ENCODE data around the gene WIPF1.
"Not testable (repeated sequence)": the region's sequence is repeated elsewhere in the genome, so short reads cannot be mapped to it uniquely, and the experiment has no call there.

WIPF1 gene

GRCh38 chr2:174554529-174555150 is 43.0 kb downstream of the WIPF1 start:
- H3K4me3 ChIP-seq (ENCODE audit: low read depth in 1 of 2, low read length in 2 of 2) = no peak overlapping the region
- H3K9me3 ChIP-seq (ENCODE audit: control insufficient read depth in 1 of 2, low read length in 2 of 2) = peaks cover 0 to 3% of the 10 kb centered on the region in 2 donors
- H3K4me1 ChIP-seq (ENCODE audit: control insufficient read depth in 1 of 2, insufficient read depth in 2 of 2, low read length in 2 of 2) = no peaks in the 10 kb centered on the region
- H3K27me3 ChIP-seq (ENCODE audit: low read depth, low read length) = no peaks in the 10 kb centered on the region
- H3K36me3 ChIP-seq (ENCODE audit: control insufficient read depth in 1 of 2, insufficient read depth in 2 of 2, low read length in 2 of 2) = peaks cover 0 to 5% of the 10 kb centered on the region in 2 donors
- no peak overlapping the region for H3K27ac ChIP-seq (ENCODE audit: low read length)

GRCh38 chr2:174553811-174554493 is 43.7 kb downstream of the WIPF1 start:
- H3K9me3 ChIP-seq (ENCODE audit: control insufficient read depth in 1 of 2, low read length in 2 of 2) = peaks cover 0 to 3% of the 10 kb centered on the region in 2 donors
- H3K36me3 ChIP-seq (ENCODE audit: control insufficient read depth in 1 of 2, insufficient read depth in 2 of 2, low read length in 2 of 2) = peaks cover 0 to 5% of the 10 kb centered on the region in 2 donors
- no peaks in the 10 kb centered on the region for H3K27me3 ChIP-seq (ENCODE audit: low read depth, low read length)
- H3K4me3 ChIP-seq (ENCODE audit: low read depth in 1 of 2, low read length in 2 of 2) = no peak overlapping the region
- no peaks in the 10 kb centered on the region for H3K4me1 ChIP-seq (ENCODE audit: control insufficient read depth in 1 of 2, insufficient read depth in 2 of 2, low read length in 2 of 2)
- no peak overlapping the region for H3K27ac ChIP-seq (ENCODE audit: low read length)

GRCh38 chr2:174552880-174553279 is 44.7 kb downstream of the WIPF1 start:
- Histone ChIP-seq H3K27ac (ENCODE audit: low read length) (no peak overlapping the region), H3K36me3 (ENCODE audit: control insufficient read depth in 1 of 2, insufficient read depth in 2 of 2, low read length in 2 of 2) (peaks cover 0 to 5% of the 10 kb centered on the region in 2 donors), H3K4me3 (ENCODE audit: low read depth in 1 of 2, low read length in 2 of 2) (no peak overlapping the region), H3K4me1 (ENCODE audit: control insufficient read depth in 1 of 2, insufficient read depth in 2 of 2, low read length in 2 of 2) (no peaks in the 10 kb centered on the region), H3K27me3 (ENCODE audit: low read depth, low read length) (no peaks in the 10 kb centered on the region), H3K9me3 (ENCODE audit: control insufficient read depth in 1 of 2, low read length in 2 of 2) (peaks cover 0 to 3% of the 10 kb centered on the region in 2 donors)

- no peaks in the 10 kb centered on the region for H3K4me1 ChIP-seq (ENCODE audit: control insufficient read depth in 1 of 2, insufficient read depth in 2 of 2, low read length in 2 of 2)
- no peaks in the 10 kb centered on the region for H3K27me3 ChIP-seq (ENCODE audit: low read depth, low read length)
- no peak overlapping the region for H3K27ac ChIP-seq (ENCODE audit: low read length)
- no peak overlapping the region for H3K4me3 ChIP-seq (ENCODE audit: low read depth in 1 of 2, low read length in 2 of 2)
- no peaks in the 10 kb centered on the region for H3K36me3 ChIP-seq (ENCODE audit: control insufficient read depth in 1 of 2, insufficient read depth in 2 of 2, low read length in 2 of 2)
- peaks cover 0 to 3% of the 10 kb centered on the region in 2 donors for H3K9me3 ChIP-seq (ENCODE audit: control insufficient read depth in 1 of 2, low read length in 2 of 2)
Measured at GRCh38 chr2:174551697-174552096, 45.9 kb downstream of the WIPF1 start.

GRCh38 chr2:174548646-174549045 is 49.0 kb downstream of the WIPF1 start:
- H3K27ac ChIP-seq (ENCODE audit: low read length); H3K9me3 ChIP-seq (ENCODE audit: control insufficient read depth in 1 of 2, low read length in 2 of 2); H3K4me3 ChIP-seq (ENCODE audit: low read depth in 1 of 2, low read length in 2 of 2); H3K4me1 ChIP-seq (ENCODE audit: control insufficient read depth in 1 of 2, insufficient read depth in 2 of 2, low read length in 2 of 2); H3K36me3 ChIP-seq (ENCODE audit: control insufficient read depth in 1 of 2, insufficient read depth in 2 of 2, low read length in 2 of 2); H3K27me3 ChIP-seq (ENCODE audit: low read depth, low read length): not testable (repeated sequence)

- H3K27ac ChIP-seq (ENCODE audit: low read length); H3K4me1 ChIP-seq (ENCODE audit: control insufficient read depth in 1 of 2, insufficient read depth in 2 of 2, low read length in 2 of 2); H3K27me3 ChIP-seq (ENCODE audit: low read depth, low read length); H3K4me3 ChIP-seq (ENCODE audit: low read depth in 1 of 2, low read length in 2 of 2); H3K9me3 ChIP-seq (ENCODE audit: control insufficient read depth in 1 of 2, low read length in 2 of 2); H3K36me3 ChIP-seq (ENCODE audit: control insufficient read depth in 1 of 2, insufficient read depth in 2 of 2, low read length in 2 of 2): not testable (repeated sequence)
Measured at GRCh38 chr2:174548021-174548420, 49.6 kb downstream of the WIPF1 start.

GRCh38 chr2:174546519-174547506 is 50.8 kb downstream of the WIPF1 start:
- Histone ChIP-seq H3K36me3 (ENCODE audit: control insufficient read depth in 1 of 2, insufficient read depth in 2 of 2, low read length in 2 of 2) (no peaks in the 10 kb centered on the region), H3K4me1 (ENCODE audit: control insufficient read depth in 1 of 2, insufficient read depth in 2 of 2, low read length in 2 of 2) (no peaks in the 10 kb centered on the region), H3K9me3 (ENCODE audit: control insufficient read depth in 1 of 2, low read length in 2 of 2) (no peaks in the 10 kb centered on the region), H3K4me3 (ENCODE audit: low read depth in 1 of 2, low read length in 2 of 2) (no peak overlapping the region), H3K27me3 (ENCODE audit: low read depth, low read length) (no peaks in the 10 kb centered on the region), H3K27ac (ENCODE audit: low read length) (no peak overlapping the region)

- Histone ChIP-seq H3K36me3 (ENCODE audit: control insufficient read depth in 1 of 2, insufficient read depth in 2 of 2, low read length in 2 of 2) (no peaks in the 10 kb centered on the region), H3K27ac (ENCODE audit: low read length) (no peak overlapping the region), H3K9me3 (ENCODE audit: control insufficient read depth in 1 of 2, low read length in 2 of 2) (no peaks in the 10 kb centered on the region), H3K27me3 (ENCODE audit: low read depth, low read length) (no peaks in the 10 kb centered on the region), H3K4me1 (ENCODE audit: control insufficient read depth in 1 of 2, insufficient read depth in 2 of 2, low read length in 2 of 2) (no peaks in the 10 kb centered on the region), H3K4me3 (ENCODE audit: low read depth in 1 of 2, low read length in 2 of 2) (no peak overlapping the region)
Measured at GRCh38 chr2:174545240-174545639, 52.4 kb downstream of the WIPF1 start.

GRCh38 chr2:174544802-174545201 is 52.8 kb downstream of the WIPF1 start:
- H3K36me3 ChIP-seq (ENCODE audit: control insufficient read depth in 1 of 2, insufficient read depth in 2 of 2, low read length in 2 of 2) = no peaks in the 10 kb centered on the region
- H3K27ac ChIP-seq (ENCODE audit: low read length) = no peak overlapping the region

GRCh38 chr2:174544156-174544555 is 53.4 kb downstream of the WIPF1 start:
- Histone ChIP-seq H3K9me3 (ENCODE audit: control insufficient read depth in 1 of 2, low read length in 2 of 2) (no peaks in the 10 kb centered on the region), H3K36me3 (ENCODE audit: control insufficient read depth in 1 of 2, insufficient read depth in 2 of 2, low read length in 2 of 2) (no peaks in the 10 kb centered on the region), H3K27ac (ENCODE audit: low read length) (no peak overlapping the region), H3K4me1 (ENCODE audit: control insufficient read depth in 1 of 2, insufficient read depth in 2 of 2, low read length in 2 of 2) (no peaks in the 10 kb centered on the region), H3K4me3 (ENCODE audit: low read depth in 1 of 2, low read length in 2 of 2) (no peak overlapping the region), H3K27me3 (ENCODE audit: low read depth, low read length) (no peaks in the 10 kb centered on the region)

More at GRCh38 chr2:174544802-174545201, 52.8 kb downstream of the WIPF1 start:
- no peaks in the 10 kb centered on the region for H3K9me3 ChIP-seq (ENCODE audit: control insufficient read depth in 1 of 2, low read length in 2 of 2)
- H3K4me3 ChIP-seq (ENCODE audit: low read depth in 1 of 2, low read length in 2 of 2) = no peak overlapping the region
- H3K27me3 ChIP-seq (ENCODE audit: low read depth, low read length) = no peaks in the 10 kb centered on the region
- H3K4me1 ChIP-seq (ENCODE audit: control insufficient read depth in 1 of 2, insufficient read depth in 2 of 2, low read length in 2 of 2) = no peaks in the 10 kb centered on the region

GRCh38 chr2:174540893-174541292 is 56.7 kb downstream of the WIPF1 start:
- H3K4me3 ChIP-seq (ENCODE audit: low read depth in 1 of 2, low read length in 2 of 2) = no peak overlapping the region
- H3K9me3 ChIP-seq (ENCODE audit: control insufficient read depth in 1 of 2, low read length in 2 of 2) = no peaks in the 10 kb centered on the region
- no peak overlapping the region for H3K27ac ChIP-seq (ENCODE audit: low read length)
- H3K36me3 ChIP-seq (ENCODE audit: control insufficient read depth in 1 of 2, insufficient read depth in 2 of 2, low read length in 2 of 2) = no peaks in the 10 kb centered on the region
- H3K27me3 ChIP-seq (ENCODE audit: low read depth, low read length) = no peaks in the 10 kb centered on the region
- no peaks in the 10 kb centered on the region for H3K4me1 ChIP-seq (ENCODE audit: control insufficient read depth in 1 of 2, insufficient read depth in 2 of 2, low read length in 2 of 2)

Data from muscle layer of duodenum (tissue), 2 donors.